Endometrium (tissue), 2 donors: ENCODE data around the gene UBE2J2.
"Not testable (repeated sequence)": the region's sequence is repeated elsewhere in the genome, so short reads cannot be mapped to it uniquely, and the experiment has no call there.

Experiments
- FAIRE-seq: peaks from 2 replicates; lab custom pipeline; 2012; peaks lifted over from hg19 to GRCh38; lab: Jason Lieb, UNC
- donor health status: control.
- donor health status: control.

The UBE2J2 gene

DNA sequence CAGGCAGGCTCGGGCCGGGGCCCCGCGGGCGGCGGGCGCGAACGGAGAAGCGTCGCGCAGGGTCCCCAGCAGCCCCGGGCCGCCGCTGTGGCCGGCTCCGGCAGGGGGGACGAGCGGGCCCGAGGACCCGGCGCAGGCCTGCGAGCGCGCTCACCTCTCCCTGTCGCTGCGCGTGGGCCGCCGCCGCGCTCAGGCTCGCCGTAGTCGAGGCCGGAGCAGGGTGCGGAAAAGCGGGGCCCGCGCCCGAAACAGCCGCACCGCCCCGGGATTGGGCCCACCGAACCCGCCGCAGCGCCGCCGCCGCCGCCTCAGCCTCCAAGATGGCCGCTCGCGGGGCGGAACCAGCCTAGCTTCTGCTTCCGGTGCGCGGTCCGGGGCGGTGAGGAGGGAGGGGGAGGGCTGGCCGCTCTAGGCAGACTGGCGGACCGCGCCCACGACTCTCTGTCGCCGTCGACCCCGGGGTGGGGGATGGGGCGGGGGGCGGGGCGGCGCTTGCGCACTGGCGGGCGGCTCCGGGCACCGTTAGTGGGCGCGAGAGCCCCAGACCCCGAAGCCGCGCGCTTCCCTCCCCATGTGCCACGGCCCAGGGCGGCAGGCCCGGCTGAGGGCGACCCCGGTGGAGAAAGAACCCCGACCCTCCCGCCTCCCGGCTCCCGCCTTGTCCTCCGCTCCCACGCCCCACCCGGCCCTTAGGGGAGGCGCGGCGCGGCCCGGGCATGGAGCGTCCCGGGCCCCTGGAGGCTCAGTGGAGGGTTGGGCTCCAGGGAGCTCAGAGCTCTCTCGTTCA is at the start of gene UBE2J2:
TSS of gene UBE2J2 (minus strand) at position 343 of the 787 bp plus-strand sequence. CDS start 5,862 bp downstream, outside the sequence.
- no peak for FAIRE-seq

DNA sequence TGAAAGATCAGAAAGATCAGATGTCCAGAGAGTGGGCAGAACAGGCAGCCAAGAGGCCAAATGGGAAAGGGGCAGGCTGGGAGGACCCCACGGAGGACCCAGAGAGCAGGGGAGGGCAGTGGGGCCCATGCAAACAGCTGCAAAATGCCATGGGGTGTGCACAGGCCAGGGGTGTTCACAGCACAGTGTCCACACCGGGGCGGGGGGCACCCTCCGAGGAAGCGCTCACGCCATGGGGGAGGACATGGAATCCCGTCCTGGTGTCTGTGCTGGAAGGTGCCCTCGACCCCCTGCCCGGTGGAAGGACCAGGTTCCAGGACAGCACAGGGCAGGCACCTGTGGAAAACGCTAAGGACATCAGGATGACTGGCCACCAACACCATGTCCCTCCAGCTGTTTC is 49.3 kb upstream of the UBE2J2 start:
- no peak for FAIRE-seq

DNA sequence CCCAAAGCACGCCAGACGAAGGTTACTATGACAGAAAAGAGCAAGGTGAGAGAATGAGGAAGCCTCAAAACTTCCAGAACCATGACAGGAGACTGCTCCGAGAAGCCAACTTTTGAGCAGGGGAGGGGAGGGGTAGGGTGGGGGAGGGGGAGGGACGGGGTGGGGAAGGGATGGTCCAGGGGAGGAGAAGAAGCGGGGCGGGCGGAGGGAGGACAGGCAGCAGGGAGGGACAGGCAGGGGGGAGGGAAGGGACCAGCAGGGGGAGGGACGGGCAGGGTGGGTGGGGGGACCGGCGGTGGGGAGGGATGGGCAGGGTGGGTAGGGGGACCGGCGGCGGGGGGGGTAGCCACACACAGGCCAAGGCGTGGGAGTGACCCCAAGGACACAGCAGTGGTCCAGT is 48.8 kb upstream of the UBE2J2 start:
- FAIRE-seq: no peak

DNA sequence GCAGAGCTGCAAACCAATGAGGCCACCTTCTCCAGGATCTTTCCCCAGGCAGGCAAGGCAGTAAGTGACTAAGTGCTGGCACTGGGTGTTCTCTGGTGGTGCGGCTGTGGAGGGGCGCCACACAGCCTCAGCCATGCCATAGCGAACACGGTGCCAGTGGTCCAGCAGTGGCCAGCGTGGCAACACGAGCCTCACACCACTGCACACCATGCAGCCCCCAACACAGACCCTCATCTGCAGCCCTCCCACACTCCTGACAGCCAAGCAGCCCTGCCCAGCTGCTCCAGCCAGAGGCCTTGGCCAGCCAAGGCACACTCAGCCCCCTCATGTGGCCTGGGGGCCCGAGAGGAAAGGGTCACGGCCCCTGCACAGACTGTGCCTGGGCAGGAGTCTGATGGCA is 47.8 kb upstream of the UBE2J2 start:
- no peak for FAIRE-seq

DNA sequence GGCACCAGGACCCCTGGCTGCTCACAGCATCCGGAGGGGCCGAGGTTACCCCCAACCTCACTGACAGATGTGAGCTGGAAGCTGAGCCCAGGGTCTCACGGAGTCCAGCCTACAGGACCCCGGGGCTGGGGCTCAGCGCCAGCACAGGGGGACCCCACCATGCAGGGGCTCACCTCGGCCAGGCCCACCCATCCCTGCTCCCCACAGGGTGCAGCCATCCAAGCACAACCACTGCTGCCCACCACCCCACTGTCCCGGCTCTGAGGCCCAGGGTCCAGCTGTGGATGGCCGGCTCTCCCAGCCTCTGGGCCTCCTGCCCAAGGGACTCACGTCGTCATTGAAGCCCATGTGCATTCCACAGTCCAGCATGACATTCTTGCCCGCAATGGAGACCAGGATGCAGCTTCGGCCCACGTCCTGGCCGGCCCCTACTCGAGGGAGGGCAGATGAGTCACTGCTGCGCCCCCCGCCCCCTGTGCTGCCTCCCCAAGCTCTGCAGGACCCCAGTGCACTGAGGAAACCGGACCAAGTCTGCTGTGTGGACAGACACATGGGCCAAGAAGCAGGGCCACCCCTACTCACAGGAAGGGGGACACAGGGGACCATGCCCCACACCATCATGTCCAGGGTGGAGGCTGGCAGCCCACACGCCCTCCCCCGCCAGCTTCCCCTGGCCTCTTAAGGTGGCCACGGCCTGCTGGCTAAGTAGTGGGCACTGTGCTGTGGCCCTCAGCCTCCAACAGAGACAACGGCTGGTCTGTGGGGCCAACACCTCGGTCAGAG is 47.2 kb upstream of the UBE2J2 start:
- FAIRE-seq: no peak

DNA sequence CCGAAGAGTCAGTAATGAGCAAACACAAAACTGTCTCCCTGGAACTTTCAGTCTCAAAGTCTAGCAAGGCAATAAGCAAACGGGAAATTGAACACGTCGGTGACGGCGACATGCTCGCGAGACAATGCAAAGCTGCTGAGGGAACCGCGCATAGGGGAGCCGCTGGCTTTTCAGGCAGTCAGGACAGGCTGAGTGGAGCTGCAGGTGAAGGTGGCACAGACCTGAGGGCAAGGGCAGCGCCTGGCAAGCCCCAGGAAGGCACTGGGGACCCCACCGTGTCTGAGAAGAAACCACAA is 45.9 kb upstream of the UBE2J2 start:
- no peak for FAIRE-seq

DNA sequence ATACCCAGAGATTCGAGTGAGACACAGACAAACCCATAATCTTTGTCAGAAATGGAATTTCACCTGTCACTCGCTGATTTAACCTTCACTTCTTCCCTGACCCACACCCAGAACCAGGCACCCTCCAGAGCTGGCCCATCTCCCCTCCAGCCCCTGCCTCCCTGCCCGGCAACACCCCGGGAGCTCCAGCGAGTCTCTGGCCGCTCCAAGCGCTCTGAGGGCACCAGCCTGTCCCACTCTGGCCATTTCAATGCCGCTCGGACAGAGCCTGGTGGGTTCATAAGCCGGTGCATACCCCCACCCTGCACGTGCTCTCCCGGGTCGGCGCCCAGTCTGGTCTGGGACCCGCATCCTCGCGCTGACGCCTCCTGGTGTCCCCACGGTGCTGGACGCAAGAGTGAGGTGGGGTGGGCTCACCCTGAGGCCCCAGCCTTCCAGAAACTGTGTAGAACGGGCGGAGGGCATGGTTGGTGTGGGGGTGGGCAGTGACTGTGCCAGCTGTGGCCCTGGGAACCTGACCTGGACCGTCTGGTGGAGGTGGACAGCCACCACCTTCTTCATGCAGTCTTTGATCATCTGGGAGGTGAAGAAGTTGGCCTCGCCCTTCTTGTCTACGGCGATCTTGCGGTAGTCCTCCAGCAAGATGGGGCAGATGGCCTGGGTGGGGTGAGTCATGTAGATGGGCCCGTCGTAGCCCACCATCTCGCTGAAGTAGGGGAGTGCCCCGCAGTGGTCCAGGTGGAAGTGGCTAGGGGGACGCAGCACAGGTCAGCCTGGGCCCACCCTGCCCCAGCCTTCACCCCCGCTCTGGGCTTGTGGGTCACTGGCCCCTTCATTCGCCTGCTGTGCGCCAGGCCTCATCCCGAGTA is 45.4 kb upstream of the UBE2J2 start:
- no peak for FAIRE-seq

DNA sequence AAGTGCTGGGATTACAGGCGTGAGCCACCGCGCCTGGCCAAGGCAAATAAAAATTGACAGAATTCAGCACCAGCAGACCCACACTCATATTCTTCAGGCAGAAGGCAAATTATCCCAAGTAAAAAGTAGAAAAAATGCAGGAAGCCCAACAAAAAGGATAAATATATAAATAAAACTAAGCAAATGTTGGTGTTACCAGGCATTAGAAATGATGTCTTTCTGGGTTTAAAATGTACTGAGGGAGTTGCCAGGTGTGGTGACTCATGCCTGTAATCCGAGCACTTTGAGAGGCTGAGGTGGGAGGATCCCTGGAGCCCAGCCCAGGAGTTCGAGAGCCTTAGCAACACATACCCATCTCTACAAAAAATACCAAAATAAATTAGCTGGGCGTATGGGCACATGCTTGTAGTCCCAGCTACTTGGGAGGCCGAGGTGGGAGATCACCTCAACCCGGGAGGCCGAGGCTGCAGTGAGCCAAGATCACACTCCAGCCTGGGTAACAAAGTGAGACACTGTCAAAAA is 44.5 kb upstream of the UBE2J2 start:
- FAIRE-seq: peak; percentile 92

DNA sequence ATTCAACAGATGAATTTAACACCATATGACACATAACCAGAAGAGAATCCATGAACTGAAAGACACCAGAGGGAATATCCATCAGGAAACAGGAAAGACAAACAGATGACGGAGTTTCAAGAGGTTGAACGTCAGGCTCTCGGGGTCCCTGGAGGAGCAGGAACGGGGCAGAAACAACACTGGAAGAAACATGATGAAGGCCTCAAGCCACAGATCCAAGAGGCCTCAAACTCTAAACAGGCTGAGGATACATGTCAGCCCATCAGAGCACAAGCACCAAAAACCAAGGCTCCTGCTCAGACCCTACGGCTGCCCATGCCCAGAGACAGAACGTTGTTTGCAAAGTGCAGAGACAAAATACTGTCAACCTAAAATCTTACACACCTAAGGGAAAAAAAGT is 43.8 kb upstream of the UBE2J2 start:
- no peak for FAIRE-seq

DNA sequence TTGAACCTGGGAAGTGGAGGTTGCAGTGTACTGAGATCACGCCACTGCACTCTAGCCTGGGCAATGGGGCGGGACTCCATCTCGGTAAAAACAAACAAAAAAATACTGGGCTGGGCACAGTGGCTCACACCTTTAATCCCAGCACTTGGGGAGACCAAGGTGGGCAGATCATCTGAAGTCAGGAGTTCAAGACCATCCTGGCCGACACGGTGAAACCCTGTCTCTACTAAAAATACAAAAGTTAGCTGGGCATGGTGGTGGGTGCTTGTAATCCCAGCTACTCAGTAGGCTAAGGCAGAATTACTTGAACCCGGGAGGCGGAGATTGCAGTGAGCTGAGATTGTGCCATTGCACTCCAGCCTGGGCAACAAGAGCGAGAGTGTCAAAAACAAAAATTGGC is 42.5 kb upstream of the UBE2J2 start:
- not testable (repeated sequence) for FAIRE-seq

DNA sequence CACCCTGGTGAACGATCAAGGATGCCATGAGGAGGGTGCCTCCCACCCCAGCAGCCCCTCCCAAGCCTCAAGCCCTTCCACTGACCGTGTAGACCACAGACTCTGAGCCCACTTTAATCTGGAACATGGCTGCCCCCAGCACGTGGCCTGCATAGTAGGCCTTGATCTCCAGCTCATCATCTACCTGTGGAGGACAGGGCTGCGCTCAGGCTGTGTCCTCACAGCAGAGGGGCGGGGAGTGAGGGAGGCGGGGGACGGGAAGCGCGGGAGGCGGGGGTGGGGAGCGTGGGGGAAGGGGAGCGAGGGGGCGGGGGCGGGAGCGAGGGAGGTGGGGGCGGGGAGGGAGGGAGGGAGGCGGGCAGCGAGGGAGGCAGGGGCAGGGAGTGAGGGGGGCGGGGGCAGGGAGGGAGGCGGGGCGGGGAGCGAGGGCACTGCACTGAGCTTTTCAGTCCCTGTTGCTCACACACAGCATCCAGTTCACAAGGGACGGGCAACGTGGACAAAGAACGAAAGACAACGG is 41.8 kb upstream of the UBE2J2 start:
- FAIRE-seq: no peak

DNA sequence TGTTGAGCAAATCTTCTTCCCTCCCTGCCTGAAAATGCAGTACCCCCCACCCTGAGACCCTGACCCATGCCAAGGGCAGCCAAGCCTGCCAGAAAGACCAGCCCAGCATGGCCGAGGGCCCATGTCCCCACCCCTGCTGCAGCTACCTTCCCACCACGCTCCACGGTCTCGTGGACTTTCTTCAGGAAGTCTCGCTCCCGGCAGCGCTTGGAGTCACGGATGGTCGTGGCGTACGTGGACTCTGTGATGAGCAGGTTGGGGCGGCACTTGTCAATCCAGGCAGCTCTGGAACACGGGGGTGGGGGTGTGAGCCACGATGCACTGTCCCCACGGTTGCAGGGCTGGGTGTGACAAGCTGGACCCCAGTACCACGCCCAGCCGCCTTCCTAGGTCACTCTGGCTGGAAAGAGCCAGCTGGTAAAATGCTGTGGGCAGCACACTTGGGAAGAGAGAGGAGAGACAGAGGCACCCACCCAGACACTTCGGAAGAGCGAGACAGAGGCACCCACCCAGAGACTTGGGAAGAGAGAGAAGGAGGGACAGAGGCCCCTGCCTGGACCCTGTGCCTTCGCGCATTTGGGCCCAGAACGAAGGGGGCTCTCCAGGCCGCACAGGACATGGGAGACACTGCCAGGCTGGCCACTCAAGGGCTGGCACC is 41.2 kb upstream of the UBE2J2 start:
- FAIRE-seq: no peak

DNA sequence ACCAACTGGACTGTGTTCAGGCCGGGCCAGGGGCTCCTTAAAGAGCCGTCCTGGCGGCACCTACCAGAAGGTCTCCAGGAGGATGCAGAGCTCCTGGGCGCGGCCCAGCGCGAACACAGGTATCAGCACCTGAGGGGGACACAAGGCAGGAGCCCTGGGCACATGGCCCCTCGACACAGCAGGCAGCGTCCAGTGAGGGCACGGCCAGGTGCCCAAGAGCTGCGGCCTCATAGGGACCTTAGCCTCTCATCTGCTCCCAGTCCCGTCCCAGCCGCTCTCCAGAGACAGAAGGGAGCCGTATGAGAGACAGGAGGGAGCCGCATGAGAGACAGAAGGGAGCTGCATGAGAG is 40.6 kb upstream of the UBE2J2 start:
- no peak for FAIRE-seq

DNA sequence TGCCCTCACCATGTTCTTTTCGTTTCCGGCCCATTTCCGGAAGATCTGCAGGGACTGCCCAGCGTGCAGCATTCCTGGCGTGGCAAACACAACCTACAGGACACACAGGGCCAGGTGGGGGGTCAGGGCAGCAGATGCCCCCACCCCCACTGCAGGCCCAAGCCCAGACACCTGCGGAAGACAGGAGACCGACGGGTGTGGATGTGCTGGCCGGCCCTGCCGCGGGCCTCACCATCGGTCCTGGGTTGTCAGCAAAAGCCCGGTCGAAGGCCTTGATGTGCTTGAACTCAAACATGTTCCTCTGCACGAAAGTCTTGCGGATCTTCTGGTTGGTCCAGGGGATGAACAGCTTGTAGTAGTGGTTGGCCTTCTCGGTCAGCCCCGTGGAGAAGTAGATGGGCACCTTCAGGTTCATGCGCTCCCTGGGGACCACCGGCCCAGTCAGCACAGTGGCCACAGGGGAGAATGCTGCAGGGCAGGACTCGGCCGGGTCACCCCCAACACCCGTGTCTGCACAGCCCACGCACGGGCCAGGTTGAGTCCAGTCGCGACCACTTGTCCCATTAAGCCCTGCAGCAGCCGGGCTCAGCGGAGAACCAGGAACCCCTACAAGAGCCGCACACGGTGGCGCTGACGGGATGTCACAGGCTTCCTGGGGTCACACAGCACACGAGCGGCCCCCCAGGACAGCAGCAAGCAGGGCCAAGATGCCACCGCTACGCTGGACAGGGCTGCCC is 40.0 kb upstream of the UBE2J2 start:
- FAIRE-seq: no peak

DNA sequence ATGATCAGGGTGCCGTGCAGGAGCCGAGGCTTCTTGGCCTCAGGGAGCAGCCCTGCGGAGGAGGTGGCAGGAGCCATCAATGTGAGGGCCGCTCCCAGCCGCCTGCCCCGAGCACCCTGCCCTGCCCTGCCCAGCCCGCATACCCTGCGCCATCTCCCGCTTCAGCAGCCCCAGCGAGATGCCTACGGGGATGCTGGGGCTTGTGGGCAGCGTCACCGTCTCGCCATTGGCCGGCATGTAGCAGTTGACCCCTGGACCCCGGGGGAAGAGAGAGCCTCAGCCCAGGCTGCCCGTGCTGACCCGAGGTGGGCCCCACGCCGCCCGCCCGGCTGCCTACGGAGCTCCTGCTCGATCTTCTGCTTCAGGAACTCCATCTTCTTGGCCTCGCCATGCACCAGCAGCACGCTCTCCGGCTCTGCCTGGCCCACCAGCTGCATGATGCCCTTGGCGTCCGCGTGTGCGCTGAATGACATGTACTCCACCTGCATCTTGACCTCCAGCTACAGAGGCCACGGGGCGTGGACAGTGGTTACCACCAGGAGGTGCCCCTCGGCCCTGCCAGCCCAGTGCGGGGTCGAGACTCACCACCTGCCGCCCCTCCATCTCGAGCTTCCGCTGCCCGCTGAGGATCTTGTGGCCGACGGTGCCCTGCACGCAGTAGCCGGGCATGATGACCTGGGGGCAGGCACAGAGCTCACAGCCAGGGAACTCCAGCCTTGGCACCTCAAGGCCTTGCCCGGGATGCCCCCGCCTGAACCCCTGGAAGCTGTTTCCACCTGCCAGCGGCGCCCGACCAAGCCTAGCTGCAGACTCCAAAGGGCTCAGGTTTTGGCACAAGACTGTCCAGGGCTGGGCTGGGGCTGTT is 39.0 kb upstream of the UBE2J2 start:
- FAIRE-seq: no peak

DNA sequence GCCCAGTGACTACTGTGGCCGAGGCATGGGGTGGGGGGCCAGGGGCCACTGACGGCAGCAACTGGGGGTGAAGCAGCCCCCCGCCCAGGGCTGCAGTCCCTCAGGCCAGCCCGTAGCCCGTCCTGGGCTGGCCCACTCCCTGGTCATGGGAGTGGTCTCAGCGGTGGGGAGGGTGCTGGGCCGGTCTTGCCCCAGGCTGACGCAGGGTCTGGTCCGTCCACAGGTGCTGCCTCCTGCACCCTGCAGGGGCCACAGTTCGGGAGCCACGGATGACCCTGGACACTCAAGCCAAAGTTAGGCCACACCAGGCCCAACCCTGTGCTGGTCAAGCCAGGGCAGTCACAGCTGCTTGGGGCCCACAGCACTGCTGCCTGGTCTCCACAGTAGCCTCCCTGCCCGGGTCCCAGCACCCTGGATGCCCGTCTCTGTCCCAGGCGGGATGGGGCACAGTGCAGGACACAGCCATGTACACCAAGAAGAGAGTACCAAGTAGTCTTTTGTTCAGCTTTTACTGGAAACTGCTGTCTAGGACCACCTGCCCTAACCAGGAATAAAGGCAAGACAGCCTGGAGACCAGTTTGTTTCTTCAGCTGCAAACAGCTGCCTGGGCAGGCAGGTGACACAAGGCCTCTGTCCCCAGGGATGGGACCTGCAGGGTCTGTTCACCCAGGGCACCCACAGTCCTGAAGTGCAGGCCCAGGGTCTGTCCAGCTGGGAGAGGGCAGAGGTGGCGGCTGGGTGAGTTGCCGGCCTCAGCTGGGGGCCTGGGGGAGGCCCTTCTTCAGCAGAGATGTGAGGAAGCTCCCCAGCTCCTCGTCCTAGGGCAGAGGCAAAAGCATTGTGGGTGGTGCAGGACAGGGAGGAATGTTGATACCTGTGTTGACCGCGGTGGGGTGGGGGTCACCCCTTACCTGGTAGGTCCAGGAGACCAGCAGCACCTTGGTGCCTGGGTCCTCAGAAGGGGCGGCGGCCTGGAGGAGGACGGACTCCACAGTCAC is 37.8 kb upstream of the UBE2J2 start:
- FAIRE-seq: no peak

DNA sequence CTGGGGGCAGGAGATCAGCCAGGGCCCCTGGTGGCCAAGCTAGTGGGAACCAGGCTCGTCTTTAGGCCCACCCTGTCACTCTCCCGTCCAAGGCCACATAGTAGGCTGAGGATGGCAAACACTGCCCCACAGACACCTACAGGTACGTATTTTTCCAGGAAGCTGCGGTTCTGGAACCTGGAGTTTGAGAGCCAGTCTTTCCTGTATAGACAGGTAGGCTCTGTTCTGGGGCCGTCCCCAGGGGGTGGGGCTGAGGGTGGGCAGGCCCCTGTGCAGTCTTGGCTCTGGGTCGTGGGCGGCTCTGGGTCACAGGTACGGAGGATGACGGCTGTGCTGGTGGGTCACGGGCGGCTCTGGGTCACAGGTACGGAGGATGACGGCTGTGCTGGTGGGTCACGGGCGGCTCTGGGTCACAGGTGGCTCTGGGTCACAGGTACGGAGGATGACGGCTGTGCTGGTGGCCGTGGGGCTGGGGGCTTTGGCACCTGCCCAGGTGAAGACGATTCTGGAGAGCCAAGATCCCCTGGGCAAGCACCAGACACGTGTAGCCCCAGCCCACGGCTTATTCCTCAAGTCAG is 36.9 kb upstream of the UBE2J2 start:
- FAIRE-seq: no peak

DNA sequence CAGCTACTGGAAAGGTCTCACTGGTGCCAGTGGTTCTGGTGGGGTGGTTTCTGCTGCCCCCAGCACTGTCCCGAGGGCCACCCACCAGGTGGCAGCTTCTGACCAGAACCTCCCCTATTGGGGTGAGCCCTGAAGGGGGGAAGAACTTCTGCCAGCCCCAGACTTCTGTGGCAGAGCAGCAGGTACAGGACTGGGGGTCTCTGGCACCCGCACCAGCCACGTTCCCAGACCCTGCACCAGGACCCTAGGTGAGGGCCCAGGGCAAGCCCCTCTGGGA is 36.4 kb upstream of the UBE2J2 start:
- FAIRE-seq: no peak
